IMR-90 (cell line): Measurements from ENCODE around the gene ZNF37A. TPM values are rescaled to one million over a fixed set of nuclear protein-coding genes. Genes with fewer than 3 reads are reported as not detected.

ENCODE experiments used
- ATAC-seq: fragments of 200-7000 bp; cut with Tn5 transposase; 2 replicates; pipeline ENCODE4 v1.9.1; 2020; ENCODE audit warnings: low read depth, mild to moderate bottlenecking, moderate library complexity
- BruUV-seq: library from RNA; stranded (reverse); fragments of 400-500 nt; replicated peaks from 2 replicates; lab custom pipeline; 2021; lab: Mats Ljungman, UMichigan
- CTCF ChIA-PET: fragments of 300-600 bp; formaldehyde crosslinking; extraction: SDS; loops from one replicate; lab custom pipeline; 2021; ENCODE audit warnings: antibody characterized with exemption; lab: Yijun Ruan, JAX
- POLR2A ChIA-PET: fragments of 300-600 bp; sonication (Branson Sonifier 250); formaldehyde crosslinking; loops from one replicate; lab custom pipeline; 2022; ENCODE audit warnings: antibody characterized with exemption; ENCODE audit not compliant: unreplicated experiment; lab: Charles Lee
- DNase-seq: peaks from one replicate; pipeline ENCODE4 v3.0.0; 2013
- H2AFZ ChIP-seq: replicated peaks from 2 replicates; pipeline ENCODE3; 2013; ENCODE audit warnings: low read length, mild to moderate bottlenecking; ENCODE audit not compliant: poor library complexity
- H2AK5ac ChIP-seq: 2 replicates; pipeline ENCODE4 v1.6.1; 2013; ENCODE audit warnings: low read depth, low read length, inconsistent platforms
- H2AK9ac ChIP-seq: replicated peaks from 2 replicates; pipeline ENCODE3; 2013; ENCODE audit warnings: mild to moderate bottlenecking, low read depth, low read length, moderate library complexity; ENCODE audit not compliant: poor library complexity
- H2BK120ac ChIP-seq: 2 replicates; pipeline ENCODE4 v1.6.1; 2013; ENCODE audit warnings: low read depth, low read length, inconsistent platforms
- H2BK15ac ChIP-seq: 3 replicates; pipeline ENCODE4 v1.6.1; 2013; ENCODE audit warnings: low read depth, low read length, inconsistent platforms
- H2BK20ac ChIP-seq: 2 replicates; pipeline ENCODE4 v1.6.1; 2013; ENCODE audit warnings: low read depth, mild to moderate bottlenecking, inconsistent platforms, low read length, moderate library complexity
- H2BK5ac ChIP-seq: 2 replicates; pipeline ENCODE4 v1.6.1; 2013; ENCODE audit warnings: mild to moderate bottlenecking, low read depth, low read length, inconsistent platforms; ENCODE audit not compliant: poor library complexity, severe bottlenecking
- H3K14ac ChIP-seq: replicated peaks from 2 replicates; pipeline ENCODE4 v1.6.1; 2013; ENCODE audit warnings: low read depth, low read length, inconsistent platforms
- H3K18ac ChIP-seq: 2 replicates; pipeline ENCODE4 v1.6.1; 2013; ENCODE audit warnings: low read depth, low read length, control low read depth
- H3K23ac ChIP-seq: 2 replicates; pipeline ENCODE4 v1.6.1; 2013; ENCODE audit warnings: low read depth, low read length, inconsistent platforms
- H3K27ac ChIP-seq: 2 replicates; pipeline ENCODE4 v1.5.1; 2013; ENCODE audit warnings: mild to moderate bottlenecking, control low read depth, low read length; ENCODE audit not compliant: insufficient read depth
- H3K27me3 ChIP-seq: 2 replicates; pipeline ENCODE4 v1.6.1; 2013; ENCODE audit warnings: low read length; ENCODE audit not compliant: control insufficient read depth, insufficient read depth
- H3K36me3 ChIP-seq: 2 replicates; pipeline ENCODE4 v1.6.1; 2013; ENCODE audit warnings: low read length, mixed read lengths; ENCODE audit not compliant: control insufficient read depth, insufficient read depth
- H3K4ac ChIP-seq: 2 replicates; pipeline ENCODE4 v1.6.1; 2013; ENCODE audit warnings: low read depth, low read length, inconsistent platforms
- H3K4me1 ChIP-seq: 2 replicates; pipeline ENCODE4 v1.6.1; 2013; ENCODE audit warnings: low read length, mixed read lengths; ENCODE audit not compliant: control insufficient read depth, insufficient read depth
- H3K4me2 ChIP-seq: 2 replicates; pipeline ENCODE4 v1.6.1; 2013; ENCODE audit warnings: low read depth, mild to moderate bottlenecking, control low read depth, low read length, moderate library complexity
- H3K4me3 ChIP-seq: 2 replicates; pipeline ENCODE4 v1.5.1; 2013; ENCODE audit warnings: low read depth, mild to moderate bottlenecking, control low read depth, low read length, moderate library complexity; ENCODE audit not compliant: insufficient read depth
- H3K56ac ChIP-seq: 2 replicates; pipeline ENCODE4 v1.6.1; 2013; ENCODE audit warnings: low read length, inconsistent platforms; ENCODE audit not compliant: insufficient read depth; ENCODE audit errors: extremely low read depth
- H3K79me1 ChIP-seq, 2 experiments: 2 replicates each; pipeline ENCODE4 v1.6.1; 2013; ENCODE audit warnings: low read length in 2 of 2, inconsistent platforms in 1 of 2, low read depth in 1 of 2
- H3K9ac ChIP-seq: 2 replicates; pipeline ENCODE4 v1.6.1; 2013; ENCODE audit warnings: low read depth, low read length, control low read depth
- H3K9me1 ChIP-seq: 2 replicates; pipeline ENCODE4 v1.6.1; 2013; ENCODE audit warnings: low read length, inconsistent platforms; ENCODE audit not compliant: insufficient read depth
- H3K9me3 ChIP-seq: 2 replicates; pipeline ENCODE4 v1.6.1; 2013; ENCODE audit warnings: low read length; ENCODE audit not compliant: control insufficient read depth, insufficient read depth
- H4K20me1 ChIP-seq: 2 replicates; pipeline ENCODE4 v1.6.1; 2013; ENCODE audit warnings: low read length, inconsistent platforms; ENCODE audit not compliant: insufficient read depth
- H4K5ac ChIP-seq: 2 replicates; pipeline ENCODE4 v1.6.1; 2013; ENCODE audit warnings: mild to moderate bottlenecking, low read depth, low read length, control low read depth
- H4K8ac ChIP-seq, 2 experiments: 2 replicates each; pipeline ENCODE4 v1.6.1; 2013; ENCODE audit warnings: low read depth in 2 of 2, low read length in 2 of 2, control low read depth in 1 of 2, inconsistent platforms in 1 of 2
- H4K91ac ChIP-seq: 2 replicates; pipeline ENCODE4 v1.6.1; 2013; ENCODE audit warnings: low read depth, low read length, inconsistent platforms; ENCODE audit not compliant: insufficient read depth
- BHLHE40 ChIP-seq: fragments of 150-350 bp; IDR thresholded peaks from 2 replicates; pipeline ENCODE4 v1.6.1; 2016; ENCODE audit warnings: mild to moderate bottlenecking, low read depth, low read length
- CEBPB ChIP-seq: IDR thresholded peaks from 2 replicates; pipeline ENCODE4 v1.6.1; 2012; ENCODE audit warnings: low read depth, low read length, improper control_type of control experiment
- ELK1 ChIP-seq: fragments of 150-350 bp; IDR thresholded peaks from 2 replicates; pipeline ENCODE4 v1.6.1; 2016; ENCODE audit warnings: low read depth, mild to moderate bottlenecking, low read length, moderate library complexity, borderline replicate concordance
- FOS ChIP-seq: fragments of 150-350 bp; IDR thresholded peaks from 2 replicates; pipeline ENCODE4 v1.6.1; 2016; ENCODE audit warnings: low read depth, low read length
- MAZ ChIP-seq: IDR thresholded peaks from 2 replicates; pipeline ENCODE4 v1.6.1; 2012; ENCODE audit warnings: low read depth, mild to moderate bottlenecking, low read length, improper control_type of control experiment, moderate library complexity, borderline replicate concordance
- NFE2L2 ChIP-seq: fragments of 150-350 bp; IDR thresholded peaks from 2 replicates; pipeline ENCODE4 v1.6.1; 2016; ENCODE audit warnings: low read depth, mild to moderate bottlenecking, low read length
- RAD21 ChIP-seq: IDR thresholded peaks from 2 replicates; pipeline ENCODE4 v1.6.1; 2012; ENCODE audit warnings: low read length, improper control_type of control experiment
- RFX5 ChIP-seq: IDR thresholded peaks from 2 replicates; pipeline ENCODE4 v1.8.0; 2012; ENCODE audit warnings: low read depth, mild to moderate bottlenecking, low read length, moderate library complexity
- SMC3 ChIP-seq: fragments of 150-350 bp; IDR thresholded peaks from 2 replicates; pipeline ENCODE4 v1.6.1; 2016; ENCODE audit warnings: low read depth, mild to moderate bottlenecking, antibody characterized with exemption, low read length, moderate library complexity
- USF2 ChIP-seq: fragments of 150-350 bp; IDR thresholded peaks from 2 replicates; pipeline ENCODE4 v1.6.1; 2017; ENCODE audit warnings: mild to moderate bottlenecking, antibody characterized with exemption, low read length, low read depth
- WGBS, 2 experiments: methylation state at CpG; one replicate each; pipeline versions ENCODE4 v1.1.5 to v1.1.7; 2013; ENCODE audit warnings: missing lambda C conversion rate in 2 of 2; ENCODE audit not compliant: insufficient read length in 1 of 2; ENCODE audit errors: extremely low coverage in 2 of 2; 5-methylcytosine and 5-hydroxymethylcytosine counted together
- dilution Hi-C: fragments of 300-500 bp; cut with HindIII; formaldehyde crosslinking; loops from one replicate; pipeline ENCODE4 v1.14.3; 2018; ENCODE audit warnings: low sequenced_read_pairs; ENCODE audit not compliant: unreplicated experiment
- in situ Hi-C: fragments of 300-500 bp; cut with MboI; formaldehyde crosslinking; loops from 3 replicates; pipeline ENCODE4 v1.14.3; 2019; ENCODE audit warnings: low sequenced_read_pairs, inconsistent platforms, mixed read lengths
- intact Hi-C: fragments of 100-400 bp; cut with micrococcal nuclease; formaldehyde crosslinking; loops from 2 replicates; pipeline ENCODE4 v1.10.0; 2022
- polyA plus RNA-seq, 3 experiments: library from polyadenylated mRNA; depleted of rRNA; stranded (reverse); fragments of >200 nt; gene quantifications; 2 replicates each; pipeline ENCODE4 v1.2.3, GENCODE V29; 2012; ENCODE audit warnings: low replicate concordance in 1 of 3
- total RNA-seq: library from RNA; depleted of rRNA; stranded (reverse); fragments of >200 nt; gene quantifications from 2 replicates; pipeline ENCODE4 v1.2.3, GENCODE V29; 2012

Gene ZNF37A
- total and polyA plus RNA-seq, 2 of the 4 experiments (the other 2 are of a cell fraction) = 5.5 to 8.6 TPM

GRCh38 chr10:38146579-38147333 lies 52.6 kb downstream of the ZNF37A start:
- Histone ChIP-seq H3K4me2 (no peak overlapping the region), H3K9me3 (no peaks in the 10 kb centered on the region), H3K27me3 (no peaks in the 10 kb centered on the region), H2BK20ac (no peak overlapping the region), H3K14ac (no peak overlapping the region), H3K4me1 (no peaks in the 10 kb centered on the region), H2BK120ac (no peak overlapping the region), H2BK15ac (no peak overlapping the region), H3K36me3 (no peaks in the 10 kb centered on the region), H3K18ac (no peak overlapping the region), H3K9ac (no peak overlapping the region), H3K4ac (no peak overlapping the region), H3K4me3 (no peak overlapping the region), H3K56ac (no peak overlapping the region), H3K9me1 (no peaks in the 10 kb centered on the region), H2AK5ac (no peak overlapping the region), H3K79me1 (no peaks in the 10 kb centered on the region), H4K91ac (no peak overlapping the region), H3K23ac (no peak overlapping the region), H4K8ac (no peak overlapping the region), H2BK5ac (no peak overlapping the region), H2AK9ac (no peak overlapping the region), H4K5ac (no peak overlapping the region), H2AFZ (no peak overlapping the region), H4K20me1 (no peaks in the 10 kb centered on the region), H3K27ac (no peak overlapping the region)
- POLR2A ChIA-PET = no interaction called here
- TF ChIP-seq CEBPB (no peak), USF2 (no peak), NFE2L2 (no peak), ELK1 (no peak), RAD21 (no peak), BHLHE40 (no peak), MAZ (no peak), SMC3 (no peak), RFX5 (no peak), FOS (no peak)
- dilution Hi-C loops = no loop called here
- in situ Hi-C loops = no loop called here
- WGBS, 2 experiments = 81% methylated on average over 3 of the region's 11 CpGs; no CpG with 5 or more reads in 1 of the 2 experiments
- intact Hi-C loops = no loop called here
- DNase-seq (peak; percentile 10), ATAC-seq (no peak)
- no TSS peak for BruUV-seq
- CTCF ChIA-PET = interaction anchor here (0.6 kb wide), 1 partner anchor 145 kb away, joined by 3 read pairs; no protein-coding TSS in a partner anchor
